HepG2 (cell line): Measurements from ENCODE around the gene NPW. TPM values are rescaled to one million over a fixed set of nuclear protein-coding genes. Genes with fewer than 3 reads are reported as not detected.

ENCODE experiments used
- ARID4A ChIP-seq: sonication (generic); formaldehyde crosslinking; IDR thresholded peaks from 2 replicates; pipeline ENCODE4 v1.5.0; 2020; ENCODE audit warnings: mild to moderate bottlenecking, missing genetic modification reagents, borderline replicate concordance
- ATF2 ChIP-seq: sonication (generic); formaldehyde crosslinking; IDR thresholded peaks from 2 replicates; pipeline ENCODE4 v1.4.0; 2020; ENCODE audit warnings: missing genetic modification reagents
- CTCF ChIP-seq: sonication (generic); formaldehyde crosslinking; IDR thresholded peaks from 2 replicates; pipeline ENCODE4 v1.5.0; 2020; ENCODE audit warnings: mild to moderate bottlenecking, missing genetic modification reagents, moderate library complexity
- KDM5B ChIP-seq: sonication (generic); formaldehyde crosslinking; IDR thresholded peaks from 2 replicates; pipeline ENCODE4 v1.4.0; 2020; ENCODE audit warnings: missing genetic modification reagents, mild to moderate bottlenecking, borderline replicate concordance
- KMT2A ChIP-seq: sonication (generic); formaldehyde crosslinking; IDR thresholded peaks from 2 replicates; pipeline ENCODE4 v1.4.0; 2020; ENCODE audit warnings: missing genetic modification reagents
- SKI ChIP-seq: fragments of 450-650 bp; IDR thresholded peaks from one replicate; pipeline ENCODE4 v1.6.1; 2018; ENCODE audit warnings: mild to moderate bottlenecking; ENCODE audit not compliant: partially characterized antibody
- ZEB1 ChIP-seq: IDR thresholded peaks from 2 replicates; pipeline ENCODE4 v1.6.1; 2012; ENCODE audit warnings: mild to moderate bottlenecking, low read depth, inconsistent platforms; ENCODE audit not compliant: insufficient replicate concordance
- ZMYM3 ChIP-seq: sonication (generic); formaldehyde crosslinking; IDR thresholded peaks from 2 replicates; pipeline ENCODE4 v1.5.1; 2020; ENCODE audit warnings: mild to moderate bottlenecking, missing genetic modification reagents
- ZNF18 ChIP-seq: sonication (generic); formaldehyde crosslinking; IDR thresholded peaks from 2 replicates; pipeline ENCODE4 v1.8.0; 2022; ENCODE audit warnings: mild to moderate bottlenecking, missing genetic modification reagents; ENCODE audit not compliant: insufficient replicate concordance
- ZNF547 ChIP-seq: sonication (generic); formaldehyde crosslinking; IDR thresholded peaks from 2 replicates; pipeline ENCODE4 v1.5.1; 2020; ENCODE audit warnings: mild to moderate bottlenecking, missing genetic modification reagents
- ZNF788 ChIP-seq: sonication (generic); formaldehyde crosslinking; IDR thresholded peaks from 2 replicates; pipeline ENCODE4 v1.5.0; 2020; ENCODE audit warnings: mild to moderate bottlenecking, missing genetic modification reagents, borderline replicate concordance
- ZNF878 ChIP-seq: sonication (generic); formaldehyde crosslinking; IDR thresholded peaks from 2 replicates; pipeline ENCODE4 v1.8.1; 2023; ENCODE audit warnings: mild to moderate bottlenecking, missing genetic modification reagents, moderate library complexity
- polyA plus RNA-seq, 8 experiments: library from polyadenylated mRNA; depleted of rRNA in 3 of 8; stranded (reverse) in 7 of 8; unstranded in 1 of 8; fragments of >200 nt; fragmentation: Illumina TruSeq in 4 of 8; extraction: Trizol in 4 of 8; gene quantifications; 2 replicates each; pipeline versions ENCODE4 v1.2.1 to v1.2.3, GENCODE V29; 2011 to 2016; ENCODE audit warnings: low read depth in 4 of 8, missing spikeins in 1 of 8, mixed read lengths in 1 of 8; ENCODE audit not compliant: insufficient read depth in 1 of 8
- total RNA-seq, 5 experiments: library from RNA; depleted of rRNA; stranded (reverse); fragments of >200 nt; fragmentation: Illumina TruSeq; extraction: Trizol; gene quantifications; 2 replicates each; pipeline ENCODE4 v1.2.3, GENCODE V29; 2016; ENCODE audit warnings: low read depth in 1 of 5
- TF ChIP-seq, protein P1 (sequence below): sonication (generic); formaldehyde crosslinking; IDR thresholded peaks from 2 replicates; pipeline ENCODE4 v1.8.0; 2022; ENCODE audit warnings: missing genetic modification reagents, mild to moderate bottlenecking, moderate library complexity, borderline replicate concordance

Gene NPW
- total and polyA plus RNA-seq, 2 of the 13 experiments (the other 11 are each of a cell fraction or from before 2014, with no cell fraction given), result 0.24 to 0.97 TPM

DNA sequence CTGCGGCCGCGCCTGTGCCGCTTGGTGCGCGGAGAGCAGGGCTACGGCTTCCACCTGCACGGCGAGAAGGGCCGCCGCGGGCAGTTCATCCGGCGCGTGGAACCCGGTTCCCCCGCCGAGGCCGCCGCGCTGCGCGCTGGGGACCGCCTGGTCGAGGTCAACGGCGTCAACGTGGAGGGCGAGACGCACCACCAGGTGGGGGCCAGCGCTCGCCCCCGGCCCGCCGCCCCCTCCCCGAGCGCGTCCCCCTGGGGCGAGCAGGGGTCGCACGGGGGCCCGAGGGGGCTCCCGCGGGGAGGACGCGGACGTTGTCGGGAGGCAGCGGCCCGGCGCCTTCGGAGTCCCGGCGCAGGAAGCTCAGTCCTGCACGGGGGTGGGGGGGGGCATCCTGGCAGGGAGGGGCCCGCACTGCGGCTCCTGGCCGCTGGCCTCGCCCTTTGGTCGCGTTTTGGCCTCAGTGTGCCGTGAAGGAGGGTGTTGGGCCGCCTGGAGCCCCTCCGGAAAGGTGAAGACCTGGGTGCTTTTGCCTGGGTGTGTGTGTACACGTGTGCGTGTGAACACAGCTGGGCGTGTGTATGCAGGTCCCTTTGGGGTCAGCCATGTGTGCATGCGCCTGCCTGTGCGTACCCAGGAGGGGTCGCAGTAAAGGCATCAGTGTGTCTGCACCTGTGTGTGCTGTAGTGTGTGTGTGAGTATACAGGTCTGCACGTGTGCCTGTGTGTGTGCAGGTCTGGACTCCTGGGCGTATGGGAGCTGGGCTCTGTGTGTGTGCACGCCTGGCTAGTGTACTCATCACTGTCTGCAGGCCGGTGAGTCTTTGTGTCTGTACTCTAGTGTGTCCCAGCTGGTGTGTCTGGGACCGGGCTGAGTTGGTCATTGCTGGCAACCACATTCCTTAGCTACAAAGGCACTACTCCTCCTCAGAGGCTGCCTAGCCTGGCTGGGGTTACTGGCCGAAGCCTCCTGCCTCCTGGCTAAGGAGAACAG is 7.7 kb downstream of the NPW start (continued):
- TF ChIP-seq, protein P1, sequence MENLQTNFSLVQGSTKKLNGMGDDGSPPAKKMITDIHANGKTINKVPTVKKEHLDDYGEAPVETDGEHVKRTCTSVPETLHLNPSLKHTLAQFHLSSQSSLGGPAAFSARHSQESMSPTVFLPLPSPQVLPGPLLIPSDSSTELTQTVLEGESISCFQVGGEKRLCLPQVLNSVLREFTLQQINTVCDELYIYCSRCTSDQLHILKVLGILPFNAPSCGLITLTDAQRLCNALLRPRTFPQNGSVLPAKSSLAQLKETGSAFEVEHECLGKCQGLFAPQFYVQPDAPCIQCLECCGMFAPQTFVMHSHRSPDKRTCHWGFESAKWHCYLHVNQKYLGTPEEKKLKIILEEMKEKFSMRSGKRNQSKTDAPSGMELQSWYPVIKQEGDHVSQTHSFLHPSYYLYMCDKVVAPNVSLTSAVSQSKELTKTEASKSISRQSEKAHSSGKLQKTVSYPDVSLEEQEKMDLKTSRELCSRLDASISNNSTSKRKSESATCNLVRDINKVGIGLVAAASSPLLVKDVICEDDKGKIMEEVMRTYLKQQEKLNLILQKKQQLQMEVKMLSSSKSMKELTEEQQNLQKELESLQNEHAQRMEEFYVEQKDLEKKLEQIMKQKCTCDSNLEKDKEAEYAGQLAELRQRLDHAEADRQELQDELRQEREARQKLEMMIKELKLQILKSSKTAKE (CRISPR knock-in tag), result peak; percentile 29; the same call in 1 of the 2 replicates
- TF ChIP-seq ZMYM3 (peak; percentile 31; the same call in 1 of the 2 replicates), CTCF (CRISPR knock-in tag) (peak; percentile 66), KMT2A (no peak), ATF2 (CRISPR knock-in tag) (no peak), ZEB1 (peak; percentile 23), ZNF547 (no peak), ZNF18 (CRISPR knock-in tag) (no peak), ZNF788 (CRISPR knock-in tag) (peak; percentile 54; the same call in 1 of the 2 replicates), ZNF878 (CRISPR knock-in tag) (no peak), SKI (peak; percentile 44), KDM5B (CRISPR knock-in tag) (peak; percentile 50; the same call in 1 of the 2 replicates), ARID4A (peak; percentile 69)
